Effector CD8-positive, alpha-beta T cell (primary cell): ENCODE results near the gene AAR2.

Source experiments
- DNase-seq: peaks from one replicate; lab custom pipeline; 2025; lab: John Stamatoyannopoulos, UW

AAR2 gene

DNA sequence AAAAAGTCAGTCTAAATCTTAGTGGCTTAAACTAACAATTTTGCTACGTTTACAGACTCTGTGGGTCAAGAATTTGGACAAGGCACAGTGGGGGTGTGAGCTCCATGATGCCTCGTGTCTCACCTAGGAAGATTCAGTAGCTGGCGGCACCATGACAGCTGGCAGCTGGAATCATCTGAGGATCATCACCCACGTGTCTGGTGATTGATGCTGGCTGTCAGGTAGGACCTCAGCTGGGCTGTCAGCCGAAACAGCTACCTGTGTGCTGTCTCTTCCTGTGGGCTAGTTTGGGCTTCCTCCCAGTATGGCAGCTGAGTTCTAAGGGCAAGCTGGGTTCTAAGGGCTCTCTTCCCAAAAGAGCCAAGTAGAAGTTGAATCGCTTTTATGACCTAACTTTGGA lies 43.5 kb downstream of the AAR2 start:
- no peak for DNase-seq

DNA sequence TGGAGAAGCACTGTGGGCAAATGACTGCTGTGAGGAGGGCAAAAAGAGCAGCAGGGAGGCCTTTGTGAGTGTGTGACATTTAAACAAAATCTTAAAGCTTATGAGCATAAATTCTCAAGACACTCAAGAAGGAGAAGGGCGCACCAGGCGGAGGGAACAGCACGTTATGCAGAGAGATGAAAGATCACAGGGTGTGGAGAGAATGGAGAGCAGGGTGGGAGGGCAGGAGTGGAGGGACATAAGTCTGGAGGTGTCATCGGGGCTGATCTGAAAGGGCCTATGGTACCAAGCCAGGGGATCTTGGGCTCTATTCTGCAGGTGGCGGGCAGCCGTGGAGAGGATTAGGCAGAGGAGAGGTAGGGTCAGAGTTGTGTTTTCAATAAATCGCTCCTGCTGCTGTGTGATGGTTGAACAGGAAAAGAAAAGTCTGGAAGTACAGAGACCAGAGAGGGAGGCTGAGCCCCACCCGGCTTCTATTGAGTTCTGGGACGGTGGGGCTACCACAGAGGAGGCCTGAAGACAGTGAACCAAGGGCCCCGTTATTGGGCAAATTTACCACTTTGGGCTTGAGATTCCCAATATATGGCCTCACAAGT lies 45.6 kb downstream of the AAR2 start:
- no peak for DNase-seq

DNA sequence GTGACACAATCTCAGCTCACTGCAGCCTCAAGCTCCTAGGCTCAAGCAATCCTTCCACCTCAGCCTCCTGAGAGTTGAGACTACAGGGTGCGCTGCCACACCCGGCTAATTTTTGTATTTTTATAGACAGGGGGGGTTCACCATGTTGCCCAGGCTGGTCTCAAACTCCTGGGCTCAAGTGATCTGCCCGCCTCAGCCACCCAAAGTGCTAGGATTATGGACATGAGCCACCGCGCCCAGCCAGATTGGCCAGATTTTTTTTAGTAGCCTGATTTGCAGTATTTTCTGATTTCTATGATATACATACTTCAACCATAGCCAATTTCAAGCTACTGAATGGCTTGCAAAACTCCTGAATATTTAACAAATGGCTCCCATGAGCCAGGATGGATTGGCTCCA lies 48.5 kb downstream of the AAR2 start:
- DNase-seq, result no peak

DNA sequence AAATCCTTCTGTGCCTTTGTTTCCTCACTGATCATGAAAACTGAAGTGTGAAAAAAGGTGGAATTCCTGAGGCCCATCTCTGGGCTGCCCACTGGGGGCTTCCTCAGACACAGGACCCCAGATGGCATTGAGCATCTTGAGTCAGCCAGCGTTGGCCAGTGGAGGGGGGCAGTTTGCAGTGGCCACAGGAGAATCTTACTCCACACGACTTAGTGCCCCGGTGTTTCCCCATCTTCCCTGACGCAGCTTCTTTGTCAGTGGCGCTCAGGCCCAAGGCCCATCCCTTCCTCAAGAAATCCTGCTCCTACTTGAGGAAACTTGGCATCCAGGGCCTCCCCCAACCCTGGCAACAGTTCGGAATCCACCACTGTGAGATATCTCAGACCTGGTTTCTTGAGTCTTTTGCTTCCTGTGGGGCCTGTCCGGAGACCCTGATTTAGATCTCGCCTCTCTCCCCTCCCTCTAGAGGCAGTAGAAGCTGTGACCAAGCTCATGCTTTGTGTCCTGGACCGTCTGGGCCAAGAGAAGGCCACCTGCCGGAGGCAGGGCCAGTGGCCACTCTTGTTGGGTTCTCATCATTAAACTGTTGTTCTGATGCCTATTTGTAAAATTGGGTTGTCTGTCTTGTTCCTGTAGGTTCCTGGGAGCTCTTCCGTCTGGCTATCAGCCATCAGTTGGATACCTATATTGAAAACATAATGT lies 49.6 kb downstream of the AAR2 start:
- DNase-seq, result no peak

DNA sequence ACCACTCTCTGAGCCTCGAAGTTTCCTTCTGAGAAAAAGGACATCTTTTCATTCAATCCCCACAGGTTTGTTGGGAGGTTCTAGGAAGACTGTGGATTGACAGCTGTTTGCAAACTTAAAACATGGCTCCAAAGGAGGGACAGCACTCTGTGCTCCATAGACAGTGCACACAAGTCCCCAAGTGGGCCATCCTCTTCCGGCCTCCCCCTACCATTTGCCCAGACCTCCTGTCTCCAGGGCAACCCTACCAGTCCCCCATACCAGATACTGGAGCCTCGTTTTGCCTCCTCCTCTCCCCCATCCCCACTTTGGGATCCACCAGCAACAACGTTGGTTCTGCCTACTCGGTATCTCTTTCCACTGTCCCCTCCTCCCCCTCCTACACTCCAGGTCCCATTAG lies 61.4 kb downstream of the AAR2 start:
- no peak for DNase-seq

DNA sequence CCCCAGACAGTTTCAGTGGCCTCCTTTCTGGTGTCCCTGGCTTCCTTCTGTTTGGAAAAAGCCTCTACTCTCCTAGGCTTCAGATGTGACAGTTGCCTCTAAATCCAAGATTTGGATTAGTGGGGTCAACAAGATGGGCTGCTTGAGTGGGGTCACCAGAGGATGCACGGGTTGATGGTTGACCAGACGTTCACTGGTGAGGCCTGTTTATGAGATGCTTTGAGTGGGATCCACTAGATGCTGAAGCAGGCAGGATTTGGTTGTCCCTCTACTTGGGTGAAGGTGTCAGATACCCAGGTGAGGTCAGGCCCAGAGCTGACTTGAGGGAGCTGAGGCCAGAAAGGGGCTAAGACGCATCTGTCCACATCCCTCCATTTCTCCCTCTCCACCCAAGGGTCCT lies 61.8 kb downstream of the AAR2 start:
- no peak for DNase-seq

DNA sequence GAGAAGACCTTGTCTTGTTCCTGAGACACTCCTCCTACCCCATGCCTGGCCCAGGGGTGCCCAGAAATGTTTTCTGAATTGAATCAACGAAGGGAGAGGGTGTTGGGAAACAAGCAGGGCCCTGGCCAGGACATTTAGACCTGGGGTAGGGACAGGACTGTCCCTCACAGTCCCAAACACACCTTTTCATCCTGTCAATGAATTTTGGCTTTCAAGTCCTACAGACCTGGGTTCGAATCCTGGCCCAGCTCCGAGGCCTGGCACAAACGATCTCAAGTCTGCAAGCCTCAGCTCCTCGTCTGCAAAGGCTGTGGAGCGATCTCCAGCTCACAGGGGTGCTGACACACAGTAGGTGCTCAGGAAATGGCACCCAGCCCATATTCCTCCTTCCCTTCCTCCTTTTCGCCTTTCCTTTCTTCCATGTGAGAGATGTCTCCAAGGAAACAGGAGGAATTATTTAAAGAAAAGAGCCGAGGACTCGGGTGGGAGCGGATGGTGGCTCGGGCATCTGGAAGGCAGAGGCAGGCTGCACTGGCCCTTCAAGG lies 62.6 kb downstream of the AAR2 start:
- DNase-seq, result no peak

DNA sequence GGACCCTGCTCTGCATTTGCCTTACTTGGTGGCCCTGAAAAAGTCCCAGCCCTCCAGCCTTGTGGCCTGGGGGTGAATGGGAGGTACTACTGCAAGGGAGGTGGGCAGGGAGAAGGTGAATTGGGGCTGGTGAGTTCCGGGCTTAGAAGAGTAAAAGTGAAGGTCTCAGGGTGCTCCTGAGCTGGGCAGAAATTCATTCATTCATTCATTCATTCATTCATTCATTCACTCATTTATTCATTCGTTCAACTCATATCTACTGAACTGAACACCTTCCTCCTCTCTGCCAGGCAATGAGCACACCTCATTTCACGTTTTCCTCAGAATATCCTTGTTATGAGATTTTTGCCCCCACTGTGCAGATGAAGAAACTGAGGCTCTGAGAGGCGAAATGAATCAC lies 63.2 kb downstream of the AAR2 start:
- no peak for DNase-seq

DNA sequence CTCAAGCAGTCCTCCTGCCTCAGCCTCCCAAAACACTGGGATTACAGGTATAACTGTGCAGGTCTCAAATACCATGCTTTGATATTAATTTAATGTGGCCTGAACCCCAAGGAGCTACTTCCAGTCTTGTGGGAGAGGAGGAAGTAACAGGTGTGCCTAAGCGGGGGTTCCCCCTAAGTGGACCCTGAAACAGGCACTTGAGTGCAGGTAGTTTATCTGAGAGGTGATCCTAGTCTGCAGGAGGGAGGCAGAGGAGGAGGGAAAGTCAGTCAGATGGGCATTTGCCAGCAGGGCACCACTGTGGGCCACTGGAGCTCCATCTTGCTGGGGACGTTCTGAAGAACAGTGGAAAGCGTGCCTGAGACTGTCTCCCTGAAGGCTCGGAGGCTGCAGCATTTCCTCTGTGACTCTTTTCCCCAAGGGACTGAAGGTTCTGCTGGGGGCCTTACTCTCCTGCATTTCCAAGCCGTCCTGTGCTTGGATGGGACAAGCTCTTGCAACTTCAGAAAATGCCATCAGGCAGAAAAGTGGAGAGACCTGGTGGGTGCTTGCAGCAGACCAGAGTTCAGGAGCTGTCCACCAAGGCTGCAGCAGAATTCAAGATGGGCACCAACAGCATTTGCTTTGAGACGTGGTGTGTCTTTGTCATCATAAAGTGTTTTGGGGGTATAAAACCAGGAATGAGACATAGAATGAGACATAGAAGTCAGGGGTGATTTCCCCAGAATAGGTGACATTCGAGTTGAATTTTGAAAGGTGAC lies 65.3 kb downstream of the AAR2 start:
- no peak for DNase-seq

DNA sequence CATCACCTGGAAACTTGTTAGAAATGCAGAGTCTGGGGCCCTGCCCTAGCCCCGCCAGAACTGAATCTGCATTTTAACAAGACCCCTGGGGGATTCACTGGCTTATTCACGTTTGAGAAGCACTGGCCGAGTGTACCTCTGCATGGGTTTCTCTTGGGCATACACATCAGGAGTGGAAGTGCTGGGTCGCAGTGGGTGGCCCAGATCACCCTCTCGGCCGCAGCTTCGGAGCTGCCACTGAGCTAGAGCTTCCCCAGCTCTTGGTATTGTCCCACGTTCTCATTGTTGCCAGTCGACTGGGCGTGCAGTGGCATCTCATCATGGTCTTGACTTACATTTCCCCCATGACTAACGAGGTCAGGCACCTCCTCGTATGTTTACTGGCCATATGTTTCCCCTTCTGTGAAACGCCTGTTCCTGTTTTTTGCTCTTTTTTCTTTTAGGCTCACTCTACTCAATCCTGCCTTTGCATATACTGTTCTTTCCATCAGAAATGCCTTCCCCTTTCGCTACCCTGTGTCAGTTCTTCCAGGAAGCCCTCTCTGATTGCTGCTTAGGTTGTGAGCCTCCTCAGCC lies 66.8 kb downstream of the AAR2 start:
- DNase-seq, result no peak

DNA sequence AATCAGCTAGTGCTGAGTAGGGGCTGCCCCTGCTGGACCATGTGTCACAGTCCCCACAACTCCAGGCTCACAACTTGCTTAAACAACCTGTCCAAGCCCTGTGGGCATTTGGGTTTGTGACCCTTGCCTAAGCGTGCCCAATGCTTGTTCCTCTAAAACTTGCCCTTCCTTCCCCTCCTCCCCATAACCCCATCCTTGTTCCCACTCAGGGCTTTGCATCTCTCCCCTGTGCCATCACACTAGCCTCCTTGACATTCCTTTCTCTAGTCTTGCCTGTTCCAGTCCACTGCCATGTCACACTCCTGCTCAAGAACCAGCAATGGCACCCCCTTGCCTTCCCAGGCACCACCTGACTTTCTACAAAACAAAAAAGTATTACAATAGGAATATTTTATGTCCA lies 67.6 kb downstream of the AAR2 start:
- no peak for DNase-seq

DNA sequence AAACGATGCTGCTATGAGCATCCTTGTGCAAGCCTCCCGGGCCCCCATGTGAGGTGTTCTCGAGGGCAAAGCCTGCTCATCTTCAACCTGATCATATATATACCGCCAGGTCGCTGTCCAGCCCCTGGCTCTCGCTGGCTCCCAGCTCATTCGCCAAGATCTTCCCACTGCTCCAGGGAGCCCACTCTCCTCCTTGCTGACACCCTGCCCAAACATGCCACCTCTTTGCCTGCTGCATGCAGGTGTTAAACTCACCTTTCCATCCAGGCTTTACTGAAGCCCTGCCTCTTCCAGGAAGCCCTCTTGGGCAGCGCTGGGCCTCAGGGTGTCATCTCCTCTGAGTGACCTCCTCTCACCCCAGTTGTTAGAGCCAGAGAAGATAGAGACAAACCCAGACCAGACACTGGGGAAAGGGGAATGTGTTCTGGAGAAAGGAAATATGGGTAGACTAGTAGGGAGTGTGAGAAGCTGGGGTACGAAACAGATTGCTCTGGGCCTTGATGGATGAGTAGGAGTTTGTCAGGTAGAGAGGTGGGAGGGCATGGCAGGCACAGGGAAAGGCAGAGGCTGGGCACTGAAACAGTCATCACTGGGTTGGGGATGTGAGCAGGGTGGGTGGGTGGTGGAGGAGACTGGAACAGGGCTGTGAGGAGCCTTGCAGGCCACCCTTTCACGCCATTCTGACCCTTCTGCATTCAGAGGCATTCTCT lies 68.7 kb downstream of the AAR2 start:
- DNase-seq, result no peak

DNA sequence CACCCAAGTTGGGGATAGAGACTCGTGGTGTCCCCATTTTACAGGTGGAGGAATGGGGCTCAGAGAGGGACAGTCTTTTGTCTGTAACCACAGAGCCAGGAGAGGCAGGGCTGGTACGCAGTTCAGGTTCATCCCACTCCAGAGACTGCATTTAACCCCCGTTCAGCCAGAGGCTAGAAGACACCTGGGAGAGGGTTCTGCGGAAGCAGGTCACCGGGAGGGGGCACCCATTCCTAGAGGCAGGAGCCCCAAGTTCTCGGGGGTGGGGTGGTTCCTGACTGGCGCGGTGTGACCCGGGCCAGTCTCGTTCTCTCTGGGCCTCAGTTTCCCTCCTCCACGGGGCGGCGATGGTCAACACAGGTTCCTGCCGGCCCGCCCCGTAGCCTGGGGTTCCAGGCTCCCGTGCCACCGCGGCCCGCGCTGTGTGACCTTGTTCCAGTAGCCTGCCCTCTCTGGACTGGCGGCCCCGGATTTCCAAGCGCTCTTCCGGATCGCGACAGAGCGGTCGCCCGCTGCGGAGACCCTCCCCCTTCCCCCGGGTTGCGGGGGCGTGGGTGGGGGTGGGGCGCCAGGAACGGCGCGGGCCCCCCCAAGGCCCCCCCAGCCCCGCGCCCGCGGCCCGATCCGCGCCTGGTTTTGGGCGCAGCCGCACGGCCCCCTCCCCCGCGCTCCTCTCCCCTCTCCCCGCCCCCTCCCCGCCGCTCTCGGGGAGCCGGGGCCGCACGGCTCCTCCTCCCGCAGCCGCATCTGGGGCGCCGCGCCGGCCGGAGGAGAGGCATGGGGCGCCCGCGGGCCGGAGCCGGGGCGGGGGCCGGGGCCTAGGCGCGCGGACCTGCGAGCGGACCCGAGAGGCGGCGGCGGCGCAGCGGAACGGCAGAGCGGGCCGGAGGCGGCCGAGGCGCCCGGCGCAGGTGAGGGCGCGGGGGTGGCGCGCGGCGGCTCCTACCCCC lies 69.6 kb downstream of the AAR2 start, which contains the start of gene DLGAP4:
TSS of gene DLGAP4 (plus strand) at position 738 of the 950 bp plus-strand sequence. CDS start 125,379 bp downstream, outside the sequence.
- no peak for DNase-seq
